A549 (cell line): ENCODE results near the gene CLIC4. TPM values are rescaled to one million over a fixed set of nuclear protein-coding genes. Genes with fewer than 3 reads are reported as not detected.

Experiments
- ATAC-seq, 2 experiments: fragments of 200-7000 bp in 1 of 2; fragments of >200 bp in 1 of 2; cut with Nextera tagmentation in 1 of 2; cut with Tn5 transposase in 1 of 2; 3 replicates each; pipeline versions ENCODE4 v1.8.0 to v1.9.1; 2018 to 2020; ENCODE audit warnings: mild to moderate bottlenecking in 1 of 2, moderate library complexity in 1 of 2
- CTCF ChIA-PET: fragments of 300-600 bp; sonication (Branson Sonifier 250); formaldehyde crosslinking; extraction: SDS; loops from one replicate; lab custom pipeline; 2021; ENCODE audit warnings: antibody characterized with exemption, inconsistent platforms; lab: Yijun Ruan, JAX
- POLR2A ChIA-PET: fragments of 350-600 bp; formaldehyde crosslinking; extraction: SDS; loops from one replicate; lab custom pipeline; 2021; ENCODE audit warnings: antibody characterized with exemption, inconsistent platforms; lab: Yijun Ruan, JAX
- DNase-seq, 2 experiments: peaks; one replicate each; pipeline versions ENCODE4 v3.0.0 to v3.0.0-alpha.2; 2011 to 2016; ENCODE audit warnings: low read depth in 1 of 2, low spot score in 1 of 2
- FAIRE-seq: peaks from 2 replicates; lab custom pipeline; 2011; peaks lifted over from hg19 to GRCh38; lab: Jason Lieb, UNC
- H3K27ac ChIP-seq, 2 experiments: fragments of >200 bp; sonication (Bioruptor Twin); formaldehyde crosslinking; 3 replicates each; pipeline ENCODE4 v1.5.1; 2016 to 2017
- H3K4me1 ChIP-seq: fragments of >200 bp; sonication (Bioruptor Twin); formaldehyde crosslinking; 3 replicates; pipeline ENCODE4 v1.6.1; 2016
- H3K4me2 ChIP-seq: fragments of >200 bp; sonication (Bioruptor Twin); formaldehyde crosslinking; 3 replicates; pipeline ENCODE4 v1.6.1; 2016
- H3K4me3 ChIP-seq: fragments of >200 bp; sonication (Bioruptor Twin); formaldehyde crosslinking; 3 replicates; pipeline ENCODE4 v1.5.1; 2016
- H3K9me3 ChIP-seq: fragments of >200 bp; sonication (Bioruptor Twin); formaldehyde crosslinking; 3 replicates; pipeline ENCODE4 v1.6.1; 2016
- CEBPB ChIP-seq, 2 experiments: fragments of >200 bp in 1 of 2; sonication (Bioruptor Twin) in 1 of 2; formaldehyde crosslinking in 1 of 2; IDR thresholded peaks; 2 replicates each; pipeline ENCODE4 v1.6.1; 2012 to 2016
- CHD4 ChIP-seq: fragments of 200-600 bp; sonication (generic); IDR thresholded peaks from 2 replicates; pipeline ENCODE4 v1.6.1; 2016; ENCODE audit warnings: antibody characterized with exemption, mild to moderate bottlenecking, borderline replicate concordance
- CTCF ChIP-seq: fragments of >200 bp; sonication (Bioruptor Twin); formaldehyde crosslinking; IDR thresholded peaks from 3 replicates; pipeline ENCODE4 v1.5.1; 2016
- EHMT2 ChIP-seq: fragments of 200-600 bp; sonication (generic); IDR thresholded peaks from 2 replicates; pipeline ENCODE4 v1.6.1; 2016; ENCODE audit warnings: antibody characterized with exemption, low read depth, mild to moderate bottlenecking, moderate library complexity
- FOSB ChIP-seq: fragments of 250-450 bp; sonication (Bioruptor Pico); IDR thresholded peaks from 2 replicates; pipeline ENCODE4 v1.5.0; 2020; ENCODE audit warnings: mild to moderate bottlenecking, moderate library complexity
- FOXS1 ChIP-seq: fragments of 250-450 bp; sonication (Bioruptor Pico); IDR thresholded peaks from 2 replicates; pipeline ENCODE4 v1.5.0; 2020; ENCODE audit warnings: mild to moderate bottlenecking, moderate library complexity
- GATA3 ChIP-seq: IDR thresholded peaks from 2 replicates; pipeline ENCODE4 v1.6.1; 2012; ENCODE audit warnings: borderline replicate concordance
- HDAC2 ChIP-seq: fragments of 200-600 bp; sonication (generic); IDR thresholded peaks from 2 replicates; pipeline ENCODE4 v1.6.1; 2016
- JUN ChIP-seq, 2 experiments: fragments of >200 bp; sonication (Bioruptor Twin); formaldehyde crosslinking; IDR thresholded peaks; 2 replicates in 1 of 2; 3 replicates in 1 of 2; pipeline ENCODE4 v1.6.1; 2016 to 2017
- JUNB ChIP-seq: fragments of >200 bp; sonication (Bioruptor Twin); formaldehyde crosslinking; IDR thresholded peaks from 2 replicates; pipeline ENCODE4 v1.6.1; 2016
- MAX ChIP-seq: IDR thresholded peaks from 2 replicates; pipeline ENCODE4 v1.6.1; 2012
- MYC ChIP-seq: IDR thresholded peaks from 2 replicates; pipeline ENCODE4 v1.6.1; 2012; ENCODE audit warnings: mild to moderate bottlenecking, inconsistent platforms, low read length, improper control_type of control experiment, borderline replicate concordance
- NR3C1 ChIP-seq: fragments of >200 bp; sonication (Bioruptor Twin); formaldehyde crosslinking; IDR thresholded peaks from 3 replicates; pipeline ENCODE4 v1.6.1; 2017
- PHF8 ChIP-seq: fragments of 200-600 bp; sonication (generic); IDR thresholded peaks from 2 replicates; pipeline ENCODE4 v1.6.1; 2016; ENCODE audit warnings: low read depth, mild to moderate bottlenecking, antibody characterized with exemption, moderate library complexity, borderline replicate concordance
- RAD21 ChIP-seq, 2 experiments: fragments of >200 bp in 1 of 2; sonication (Bioruptor Twin) in 1 of 2; formaldehyde crosslinking in 1 of 2; IDR thresholded peaks in 1 of 2; conservative IDR thresholded peaks in 1 of 2; 2 replicates in 1 of 2; 3 replicates in 1 of 2; pipeline ENCODE4 v1.6.1; 2012 to 2018; ENCODE audit warnings: inconsistent platforms in 1 of 2
- SMC3 ChIP-seq: fragments of >200 bp; sonication (Bioruptor Twin); formaldehyde crosslinking; IDR thresholded peaks from 3 replicates; pipeline ENCODE4 v1.6.1; 2018; ENCODE audit warnings: inconsistent platforms
- SREBF2 ChIP-seq: fragments of 450-650 bp; IDR thresholded peaks from 2 replicates; pipeline ENCODE4 v1.6.1; 2014; ENCODE audit warnings: mild to moderate bottlenecking, moderate library complexity
- TFCP2L1 ChIP-seq: fragments of 250-450 bp; sonication (Bioruptor Pico); IDR thresholded peaks from 2 replicates; pipeline ENCODE4 v1.5.0; 2021; ENCODE audit warnings: mild to moderate bottlenecking
- USF2 ChIP-seq: fragments of 450-650 bp; IDR thresholded peaks from 2 replicates; pipeline ENCODE4 v1.6.1; 2014; ENCODE audit warnings: antibody characterized with exemption
- WGBS: methylation state at CpG from one replicate; pipeline ENCODE4 v1.1.6; 2017; ENCODE audit errors: missing lambda C conversion rate; 5-methylcytosine and 5-hydroxymethylcytosine counted together
- polyA plus RNA-seq, 4 experiments: library from polyadenylated mRNA; depleted of rRNA in 3 of 4; stranded (reverse); fragments of >200 nt; fragmentation: RNase III in 1 of 4; extraction: RNeasy Plus Mini Kit Qiagen cat#74134 plus additional on column Dnase treatment in 1 of 4; gene quantifications; 2 replicates in 3 of 4; 3 replicates in 1 of 4; pipeline ENCODE4 v1.2.3, GENCODE V29; 2011 to 2017
- TF ChIP-seq, protein P1 (sequence below): fragments of 250-450 bp; sonication (Bioruptor Pico); IDR thresholded peaks from 2 replicates; pipeline ENCODE4 v1.5.0; 2020; ENCODE audit warnings: low read depth, mild to moderate bottlenecking, moderate library complexity

CLIC4 gene
- polyA plus RNA-seq, 2 of the 4 experiments (the other 2 are of a cell fraction) = 52.1 to 97.4 TPM

- TF ChIP-seq MYC (no peak), GATA3 (no peak), SREBF2 (no peak)
- TF ChIP-seq, protein P1, sequence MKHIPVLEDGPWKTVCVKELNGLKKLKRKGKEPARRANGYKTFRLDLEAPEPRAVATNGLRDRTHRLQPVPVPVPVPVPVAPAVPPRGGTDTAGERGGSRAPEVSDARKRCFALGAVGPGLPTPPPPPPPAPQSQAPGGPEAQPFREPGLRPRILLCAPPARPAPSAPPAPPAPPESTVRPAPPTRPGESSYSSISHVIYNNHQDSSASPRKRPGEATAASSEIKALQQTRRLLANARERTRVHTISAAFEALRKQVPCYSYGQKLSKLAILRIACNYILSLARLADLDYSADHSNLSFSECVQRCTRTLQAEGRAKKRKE (CRISPR knock-in tag) = no peak
These were observed 83.1 kb downstream of the CLIC4 start (continued) for GRCh38 chr1:24828183-24828886.

GRCh38 chr1:24828887-24829192, 83.6 kb downstream of the CLIC4 start:
- Histone ChIP-seq H3K27ac (no peak overlapping the region), H3K4me3 (no peak overlapping the region), H3K4me1 (peaks cover 46% of the 10 kb centered on the region), H3K9me3 (no peaks in the 10 kb centered on the region), H3K4me2 (no peak overlapping the region)
- ATAC-seq (no peak), DNase-seq (no peak), FAIRE-seq (no peak)
- ChIA-PET POLR2A (no interaction called here), CTCF (interaction anchor here (1.2 to 9.9 kb wide), 4 partner anchors 31 to 145 kb away, joined by 3 to 147 read pairs (median 10); partner anchors contain the start of gene CLIC4)
- WGBS = 65% methylated on average over 2 of the region's 2 CpGs
- TF ChIP-seq, protein P1 (CRISPR knock-in tag) = no peak
- TF ChIP-seq SMC3 = no peak
- no peak for TF ChIP-seq PHF8
- no peak for TF ChIP-seq USF2
- no peak for TF ChIP-seq TFCP2L1 (CRISPR knock-in tag)
- no peak for TF ChIP-seq NR3C1
- TF ChIP-seq HDAC2 = no peak
- no peak for TF ChIP-seq MAX
- TF ChIP-seq FOSB (CRISPR knock-in tag) = no peak
- TF ChIP-seq EHMT2 = no peak

DNA sequence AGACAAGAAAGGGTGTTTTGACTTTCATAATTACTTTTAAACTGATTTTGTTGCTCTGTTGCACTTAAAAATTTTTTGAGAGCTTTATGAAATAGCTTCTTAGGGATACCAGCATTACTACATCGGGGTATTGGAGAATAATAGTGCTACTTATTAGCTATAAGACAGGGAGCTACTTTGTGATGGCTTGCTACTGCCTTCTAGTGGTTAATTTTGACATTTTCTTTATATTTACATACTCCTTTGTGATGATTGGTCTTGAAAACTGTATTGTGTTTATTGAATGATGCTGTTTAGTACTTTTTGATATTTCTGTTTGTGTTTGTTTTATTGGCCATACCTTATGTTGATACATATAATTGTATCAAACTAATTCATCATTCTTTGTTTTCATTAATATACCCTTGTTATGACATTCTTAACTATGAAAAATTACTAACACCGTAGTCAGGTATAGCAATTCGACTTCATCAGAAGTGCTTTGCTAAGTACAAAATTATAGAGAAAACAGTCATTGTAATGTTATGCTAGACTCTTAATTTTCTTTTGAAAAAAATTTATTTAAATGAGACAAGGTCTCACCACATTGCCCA, 85.5 kb downstream of the CLIC4 start:
- H3K4me1 ChIP-seq = peaks cover 28% of the 10 kb centered on the region
- no peak overlapping the region for H3K4me2 ChIP-seq
- ChIA-PET POLR2A (interaction anchor here (0.8 to 1.5 kb wide), 2 partner anchors 126 to 147 kb away, joined by 3 to 4 read pairs; no protein-coding TSS in a partner anchor), CTCF (interaction anchor here (0.5 to 9.9 kb wide), 33 partner anchors 9 to 419 kb away, joined by 3 to 147 read pairs (median 3); partner anchors contain the start of genes CLIC4, SRRM1 and STPG1)
- no peak overlapping the region for H3K4me3 ChIP-seq
- peak; percentile 34 to 68 for DNase-seq
- 46% methylated on average over 3 of the region's 3 CpGs for WGBS
- no peak for FAIRE-seq
- no peaks in the 10 kb centered on the region for H3K9me3 ChIP-seq
- no peak overlapping the region for H3K27ac ChIP-seq
- TF ChIP-seq SMC3 = peak; percentile 72
- no peak for TF ChIP-seq CHD4
- no peak for TF ChIP-seq JUN (IDR thresholded peaks at IDR 0.05)
- TF ChIP-seq CEBPB (IDR thresholded peaks at IDR 0.05) = no peak
- peak; percentile 85 to 88 for TF ChIP-seq RAD21 (conservative IDR thresholded peaks at IDR 0.05 in 1 of 2, IDR thresholded peaks at IDR 0.05 in 1 of 2)
- no peak for TF ChIP-seq JUNB
- TF ChIP-seq, protein P1 (CRISPR knock-in tag) = no peak
- peak; percentile 89 for TF ChIP-seq CTCF
- no peak for TF ChIP-seq FOXS1
- TF ChIP-seq SREBF2 = no peak
- peak; percentile 74 to 83 for ATAC-seq
